ENCODE data around the gene RCAN3.

Gene RCAN3

DNA sequence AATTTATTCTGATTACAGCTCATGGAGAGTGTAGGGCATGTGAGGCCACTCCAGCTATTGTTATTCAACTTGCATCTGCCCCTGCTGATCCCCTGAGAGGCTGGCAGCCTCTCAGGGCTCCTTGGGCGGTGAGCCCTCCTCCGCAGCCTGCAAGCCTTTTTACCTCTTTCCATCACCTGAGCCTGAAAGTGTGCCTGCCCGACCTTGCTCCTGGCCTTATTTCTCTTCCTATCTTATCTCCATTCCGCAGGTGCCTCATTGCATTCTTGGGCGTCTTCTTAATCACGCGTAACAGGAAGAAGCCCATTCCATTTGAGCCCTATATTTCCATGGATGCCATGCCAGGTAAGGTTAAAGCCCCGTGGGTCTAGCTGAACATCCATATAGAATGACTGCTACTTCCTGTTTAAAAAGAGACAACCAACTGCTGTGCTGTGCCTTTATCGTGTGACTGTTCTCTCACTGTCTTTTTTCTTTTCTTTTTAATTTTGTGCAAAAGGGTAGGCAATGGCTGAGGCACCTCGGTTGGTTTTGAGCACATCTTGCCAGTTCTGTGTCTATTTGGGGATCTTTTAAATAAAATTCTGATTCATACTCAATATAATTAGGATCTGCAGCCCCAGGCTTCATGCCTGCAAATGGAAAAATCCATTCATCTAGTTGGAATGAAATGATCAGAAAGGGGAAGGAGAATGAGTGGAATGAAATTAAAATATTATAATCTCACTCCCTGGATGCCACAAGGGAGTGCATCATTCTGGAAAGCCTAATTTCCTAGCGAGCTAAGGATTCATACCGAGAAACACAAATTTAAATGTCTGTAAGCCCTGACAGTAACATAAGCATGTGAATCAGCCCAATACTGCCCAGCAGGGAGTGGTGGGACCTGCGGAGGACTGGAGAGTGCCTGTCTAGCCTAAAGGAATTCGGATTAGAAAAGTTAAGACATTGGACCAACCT, 38.6 kb upstream of the RCAN3 start:
- TF ChIP-seq, protein P1, sequence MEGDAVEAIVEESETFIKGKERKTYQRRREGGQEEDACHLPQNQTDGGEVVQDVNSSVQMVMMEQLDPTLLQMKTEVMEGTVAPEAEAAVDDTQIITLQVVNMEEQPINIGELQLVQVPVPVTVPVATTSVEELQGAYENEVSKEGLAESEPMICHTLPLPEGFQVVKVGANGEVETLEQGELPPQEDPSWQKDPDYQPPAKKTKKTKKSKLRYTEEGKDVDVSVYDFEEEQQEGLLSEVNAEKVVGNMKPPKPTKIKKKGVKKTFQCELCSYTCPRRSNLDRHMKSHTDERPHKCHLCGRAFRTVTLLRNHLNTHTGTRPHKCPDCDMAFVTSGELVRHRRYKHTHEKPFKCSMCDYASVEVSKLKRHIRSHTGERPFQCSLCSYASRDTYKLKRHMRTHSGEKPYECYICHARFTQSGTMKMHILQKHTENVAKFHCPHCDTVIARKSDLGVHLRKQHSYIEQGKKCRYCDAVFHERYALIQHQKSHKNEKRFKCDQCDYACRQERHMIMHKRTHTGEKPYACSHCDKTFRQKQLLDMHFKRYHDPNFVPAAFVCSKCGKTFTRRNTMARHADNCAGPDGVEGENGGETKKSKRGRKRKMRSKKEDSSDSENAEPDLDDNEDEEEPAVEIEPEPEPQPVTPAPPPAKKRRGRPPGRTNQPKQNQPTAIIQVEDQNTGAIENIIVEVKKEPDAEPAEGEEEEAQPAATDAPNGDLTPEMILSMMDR (IDR thresholded peaks at IDR 0.05; ENCODE audit: insufficient read depth, missing control alignments): no peak
- FAIRE-seq (no peak), DNase-seq (ENCODE audit: insufficient read length, low spot score) (no peak)

DNA sequence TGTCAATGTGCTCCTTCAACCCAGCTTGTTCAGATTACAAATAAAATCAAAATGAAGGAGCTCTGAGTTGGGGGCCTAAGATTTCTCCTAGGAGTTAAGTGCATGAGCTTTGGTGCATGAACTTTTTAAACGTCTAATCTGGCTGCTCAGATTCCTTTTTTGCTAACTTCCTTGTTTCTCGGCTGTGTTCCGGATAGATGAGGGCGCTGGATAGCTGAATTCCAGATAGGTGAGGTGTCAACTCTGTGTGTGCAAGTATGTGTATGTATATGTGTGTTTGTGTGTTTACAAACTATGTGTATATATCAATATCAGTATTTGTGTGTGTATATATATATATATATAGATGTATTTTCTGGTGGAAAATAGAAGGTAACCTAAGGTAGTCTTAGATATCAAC, 37.5 kb upstream of the RCAN3 start:
- TF ChIP-seq, protein P1 (IDR thresholded peaks at IDR 0.05; ENCODE audit: insufficient read depth, missing control alignments): no peak
- no peak for DNase-seq (ENCODE audit: insufficient read length, low spot score)
- FAIRE-seq: no peak

DNA sequence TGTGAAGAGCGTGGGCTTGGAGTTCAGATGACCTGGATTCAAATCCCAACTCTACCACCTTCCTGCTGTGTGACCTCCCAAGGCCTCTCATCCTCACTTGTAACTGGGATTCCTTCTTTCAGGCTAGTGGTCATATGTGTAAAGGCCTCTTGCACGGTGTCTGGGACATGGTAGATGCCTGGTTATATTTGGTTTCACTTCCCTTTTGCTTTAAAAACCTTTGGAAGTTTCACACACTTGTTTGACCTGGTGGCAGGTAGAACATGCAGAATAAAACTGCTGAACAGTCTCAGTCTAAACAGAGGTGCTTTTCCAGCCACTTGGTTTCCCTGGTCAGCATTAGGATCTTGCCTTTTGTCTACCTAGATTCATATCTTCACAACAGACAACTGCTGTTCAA, 37.0 kb upstream of the RCAN3 start:
- FAIRE-seq: no peak
- TF ChIP-seq, protein P1 (IDR thresholded peaks at IDR 0.05; ENCODE audit: insufficient read depth, missing control alignments): no peak
- DNase-seq (ENCODE audit: insufficient read length, low spot score): no peak

DNA sequence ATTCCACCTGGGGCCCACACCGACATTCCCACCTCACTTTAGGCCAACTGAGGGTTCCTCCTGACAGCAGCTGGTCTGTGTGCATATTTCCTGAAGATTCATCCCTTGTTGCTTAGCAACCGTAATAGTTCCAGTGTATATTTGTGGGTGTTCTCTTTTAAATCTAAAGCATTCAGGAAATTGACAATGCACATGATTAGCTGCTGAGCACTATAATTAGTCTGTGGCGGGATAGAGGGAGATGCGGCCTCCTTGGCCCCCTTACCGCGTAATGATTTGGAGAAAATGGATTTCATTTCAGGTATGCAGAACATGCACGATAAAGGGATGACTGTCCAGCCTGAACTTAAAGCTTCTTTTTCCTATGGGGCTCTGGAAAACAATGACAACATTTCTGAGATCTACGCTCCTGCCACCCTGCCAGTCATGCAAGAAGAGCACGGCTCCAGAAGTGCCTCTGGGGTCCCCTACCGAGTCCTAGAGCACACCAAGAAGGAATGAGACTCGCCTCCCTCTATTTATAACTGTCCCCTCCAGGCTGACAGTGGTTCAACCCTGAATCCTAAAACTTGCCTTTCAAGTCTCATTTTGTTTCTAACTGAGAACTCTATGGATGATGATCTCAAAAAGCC, 33.8 kb upstream of the RCAN3 start:
- DNase-seq (ENCODE audit: insufficient read length, low spot score): no peak
- FAIRE-seq: no peak
- TF ChIP-seq, protein P1 (IDR thresholded peaks at IDR 0.05; ENCODE audit: insufficient read depth, missing control alignments): no peak

DNA sequence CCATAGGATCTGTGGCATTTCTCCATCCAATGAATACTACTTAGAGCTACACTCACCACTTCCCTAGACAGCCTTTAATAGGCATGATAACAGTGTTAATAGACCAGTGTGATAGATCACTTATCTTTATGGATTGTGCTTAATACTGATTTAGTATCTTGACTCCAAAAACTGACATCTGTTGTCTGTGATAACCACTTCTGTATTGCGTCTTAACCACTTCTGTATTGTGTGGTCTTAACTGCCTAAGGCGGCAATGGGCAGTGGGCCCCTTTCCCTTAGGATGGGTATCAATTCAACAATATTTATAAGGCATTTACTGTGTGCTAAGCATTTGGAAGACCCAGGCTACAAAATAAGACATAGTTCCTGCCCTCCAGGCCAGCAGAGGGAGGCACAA, 32.0 kb upstream of the RCAN3 start:
- no peak for FAIRE-seq
- DNase-seq (ENCODE audit: insufficient read length, low spot score): no peak
- TF ChIP-seq, protein P1 (IDR thresholded peaks at IDR 0.05; ENCODE audit: insufficient read depth, missing control alignments): no peak

DNA sequence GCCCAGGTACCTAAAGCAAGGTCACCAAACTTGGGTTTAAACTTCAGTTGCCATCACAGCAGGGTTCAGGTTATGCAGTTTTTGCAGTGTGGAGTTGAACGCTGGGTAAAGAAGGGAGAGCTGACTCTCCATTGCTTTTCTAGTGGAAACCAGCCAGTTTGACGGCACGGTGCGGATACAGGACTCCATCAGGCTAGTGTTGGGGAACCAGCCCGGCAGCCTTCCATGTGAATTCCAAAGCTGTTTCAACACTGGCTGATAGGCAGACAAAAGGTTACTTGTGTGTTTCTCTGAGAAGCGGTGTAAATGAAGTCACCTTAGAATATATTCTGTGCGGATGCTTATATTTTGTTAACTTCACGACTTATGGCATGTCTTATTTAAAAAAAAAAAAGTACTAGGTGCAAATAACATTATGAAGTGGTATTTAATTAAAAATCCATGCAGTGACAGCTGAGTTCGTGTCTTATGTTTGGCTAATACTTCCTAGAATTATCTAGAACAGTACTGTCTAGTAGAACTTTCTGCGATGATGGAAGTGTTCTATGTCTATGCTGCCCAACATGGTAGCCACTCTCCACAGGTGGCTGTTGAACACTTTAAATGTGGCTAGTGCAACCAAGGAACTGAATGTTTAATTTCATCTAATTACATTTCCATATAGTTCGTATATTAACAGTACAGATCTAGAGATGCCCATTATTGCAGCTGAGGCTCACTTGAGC, 29.9 kb upstream of the RCAN3 start:
- no peak for DNase-seq (ENCODE audit: insufficient read length, low spot score)
- TF ChIP-seq, protein P1 (IDR thresholded peaks at IDR 0.05; ENCODE audit: insufficient read depth, missing control alignments): no peak
- no peak for FAIRE-seq

All from D721Med (cell line).